Stimulated activated CD8-positive, alpha-beta memory T cell treated with anti-CD3 and anti-CD28 coated beads, Interleukin-15, amount 100 ng/mL, for 24 hours (primary cell): ENCODE data around the gene GXYLT2.

Source experiments
- DNase-seq: peaks from one replicate; pipeline ENCODE4 v3.0.0-alpha.2; 2020; ENCODE audit warnings: low read depth

Gene GXYLT2

GRCh38 chr3:72938471-72939265 lies 50.8 kb downstream of the GXYLT2 start:
- no peak for DNase-seq

- no peak for DNase-seq
Measured at GRCh38 chr3:72941245-72941644, 53.4 kb downstream of the GXYLT2 start.

- no peak for DNase-seq
Measured at GRCh38 chr3:72942427-72942826, 54.6 kb downstream of the GXYLT2 start.

- no peak for DNase-seq
Measured at GRCh38 chr3:72944696-72945095, 56.9 kb downstream of the GXYLT2 start.

GRCh38 chr3:72947715-72948490 lies 60.1 kb downstream of the GXYLT2 start:
- no peak for DNase-seq

GRCh38 chr3:72949016-72949415 lies 61.2 kb downstream of the GXYLT2 start:
- DNase-seq: no peak

- no peak for DNase-seq
Measured at GRCh38 chr3:72950372-72950771, 62.5 kb downstream of the GXYLT2 start.

- no peak for DNase-seq
Measured at GRCh38 chr3:72950801-72951200, 63.0 kb downstream of the GXYLT2 start.

GRCh38 chr3:72951259-72951722 lies 63.4 kb downstream of the GXYLT2 start:
- no peak for DNase-seq

- DNase-seq: no peak
Measured at GRCh38 chr3:72953325-72953956, 65.6 kb downstream of the GXYLT2 start.

- no peak for DNase-seq
Measured at GRCh38 chr3:72957297-72957696, 69.5 kb downstream of the GXYLT2 start.

- DNase-seq: no peak
Measured at GRCh38 chr3:72959336-72959735, 71.5 kb downstream of the GXYLT2 start.

GRCh38 chr3:72960812-72961518 lies 73.1 kb downstream of the GXYLT2 start:
- no peak for DNase-seq

GRCh38 chr3:72961752-72962151 lies 73.9 kb downstream of the GXYLT2 start:
- DNase-seq: no peak

- DNase-seq: no peak
Measured at GRCh38 chr3:72962317-72962716, 74.5 kb downstream of the GXYLT2 start.

- DNase-seq: no peak
Measured at GRCh38 chr3:72964633-72965032, 76.8 kb downstream of the GXYLT2 start.

- DNase-seq: no peak
Measured at GRCh38 chr3:72968266-72968664, 80.4 kb downstream of the GXYLT2 start.

- DNase-seq: no peak
Measured at GRCh38 chr3:72969766-72970165, 81.9 kb downstream of the GXYLT2 start.

- DNase-seq: no peak
Measured at GRCh38 chr3:72970942-72971341, 83.1 kb downstream of the GXYLT2 start.

- DNase-seq: no peak
Measured at GRCh38 chr3:72972706-72973030, 84.8 kb downstream of the GXYLT2 start.

- DNase-seq: no peak
Measured at GRCh38 chr3:72973031-72973723, 85.3 kb downstream of the GXYLT2 start.

- DNase-seq: no peak
Measured at GRCh38 chr3:72973786-72974185, 85.9 kb downstream of the GXYLT2 start.
